Keratinocyte (primary cell): ENCODE data around the gene QRICH1.

ENCODE experiments used
- CTCF ChIP-seq, 3 experiments: IDR thresholded peaks in 1 of 3; conservative IDR thresholded peaks in 1 of 3; optimal IDR thresholded peaks in 1 of 3; 2 replicates in 2 of 3; 3 replicates in 1 of 3; pipeline versions ENCODE3 to v1.5.1; 2011; ENCODE audit warnings: low read length in 3 of 3, mild to moderate bottlenecking in 3 of 3, moderate library complexity in 2 of 3, control low read depth in 1 of 3, inconsistent platforms in 1 of 3; ENCODE audit not compliant: insufficient read depth in 2 of 3; ENCODE audit errors: extremely low read depth in 1 of 3
- EZH2 ChIP-seq: IDR thresholded peaks from one replicate; pipeline ENCODE4 v1.6.1; 2012; ENCODE audit warnings: inconsistent platforms, mild to moderate bottlenecking, low read length, moderate library complexity

- TF ChIP-seq EZH2 = no peak
- no peak for TF ChIP-seq CTCF (optimal IDR thresholded peaks at IDR 0.05 in 1 of 3, IDR thresholded peaks at IDR 0.05 in 1 of 3, conservative IDR thresholded peaks at IDR 0.05 in 1 of 3; ENCODE audit: extremely low read depth in 1 of 3, insufficient read depth in 2 of 3, low read length in 3 of 3)
These were observed 29.8 kb upstream of the QRICH1 start for GRCh38 chr3:49123687-49124086.
